Ishikawa (cell line): ENCODE measurements around the gene TPRA1.

ENCODE experiments used
- CEBPB ChIP-seq: IDR thresholded peaks from 2 replicates; pipeline ENCODE4 v1.6.1; 2012
- CREB1 ChIP-seq: IDR thresholded peaks from 2 replicates; pipeline ENCODE4 v1.6.1; 2012; ENCODE audit warnings: low read depth
- EGR1 ChIP-seq: IDR thresholded peaks from 2 replicates; pipeline ENCODE4 v1.6.1; 2012
- EP300 ChIP-seq: IDR thresholded peaks from 2 replicates; pipeline ENCODE4 v1.6.1; 2012; ENCODE audit warnings: borderline replicate concordance
- FOXM1 ChIP-seq: IDR thresholded peaks from 2 replicates; pipeline ENCODE4 v1.6.1; 2012; ENCODE audit warnings: low read depth, borderline replicate concordance
- MAX ChIP-seq: IDR thresholded peaks from 2 replicates; pipeline ENCODE4 v1.6.1; 2012
- NFIC ChIP-seq: IDR thresholded peaks from 2 replicates; pipeline ENCODE4 v1.6.1; 2012
- RAD21 ChIP-seq: IDR thresholded peaks from 2 replicates; pipeline ENCODE4 v1.6.1; 2012; ENCODE audit warnings: low read depth
- REST ChIP-seq: IDR thresholded peaks from 2 replicates; pipeline ENCODE4 v1.6.1; 2012; ENCODE audit warnings: low read depth, mild to moderate bottlenecking
- TAF1 ChIP-seq: IDR thresholded peaks from 2 replicates; pipeline ENCODE4 v1.6.1; 2012; ENCODE audit warnings: low read depth, mild to moderate bottlenecking
- TCF12 ChIP-seq: IDR thresholded peaks from 2 replicates; pipeline ENCODE4 v1.6.1; 2012; ENCODE audit warnings: low read depth
- TEAD4 ChIP-seq: IDR thresholded peaks from 2 replicates; pipeline ENCODE4 v1.6.1; 2012
- USF1 ChIP-seq: IDR thresholded peaks from 2 replicates; pipeline ENCODE4 v1.6.1; 2012
- YY1 ChIP-seq: IDR thresholded peaks from 2 replicates; pipeline ENCODE4 v1.6.1; 2012; ENCODE audit warnings: low read depth
- ZBTB7A ChIP-seq: IDR thresholded peaks from 2 replicates; pipeline ENCODE4 v1.6.1; 2012; ENCODE audit warnings: low read depth

Gene TPRA1

GRCh38 chr3:127637546-127637945 is 47.0 kb upstream of the TPRA1 start:
- TF ChIP-seq TAF1 (no peak), CEBPB (no peak), MAX (no peak), EGR1 (no peak), YY1 (no peak), ZBTB7A (no peak), FOXM1 (no peak), EP300 (no peak)

- no peak for TF ChIP-seq REST
- no peak for TF ChIP-seq EP300
- TF ChIP-seq CEBPB = no peak
- no peak for TF ChIP-seq EGR1
- no peak for TF ChIP-seq FOXM1
- no peak for TF ChIP-seq CREB1
- no peak for TF ChIP-seq RAD21
- TF ChIP-seq TCF12 = no peak
- TF ChIP-seq ZBTB7A = no peak
- no peak for TF ChIP-seq YY1
- no peak for TF ChIP-seq USF1
- no peak for TF ChIP-seq NFIC
- no peak for TF ChIP-seq TEAD4
- TF ChIP-seq MAX = no peak
- TF ChIP-seq TAF1 = no peak
Observed at GRCh38 chr3:127634653-127635052, 44.1 kb upstream of the TPRA1 start.

GRCh38 chr3:127632035-127632820 is 41.7 kb upstream of the TPRA1 start:
- TF ChIP-seq NFIC (peak; percentile 62; the same call in 1 of the 2 replicates), REST (no peak), CEBPB (no peak), TCF12 (no peak), ZBTB7A (no peak), TEAD4 (no peak), FOXM1 (no peak), RAD21 (peak; percentile 18; the same call in 1 of the 2 replicates), EP300 (no peak)

- TF ChIP-seq FOXM1 = no peak
- TF ChIP-seq EGR1 = no peak
- no peak for TF ChIP-seq REST
- TF ChIP-seq TAF1 = no peak
Observed at GRCh38 chr3:127630811-127631714, 40.5 kb upstream of the TPRA1 start.
